GM18505 (cell line): ENCODE data around the gene ID2.

Experiments
- ATAC-seq: cut with Tn5 transposase; IDR thresholded peaks from one replicate; pipeline ENCODE4 v1.9.1; 2021; ENCODE audit not compliant: unreplicated experiment
- POLR2A ChIP-seq: IDR thresholded peaks from 4 replicates; pipeline ENCODE4 v1.6.1; 2011; ENCODE audit warnings: borderline replicate concordance; ENCODE audit not compliant: insufficient read depth, insufficient read length; ENCODE audit errors: extremely low read depth

Gene ID2

DNA sequence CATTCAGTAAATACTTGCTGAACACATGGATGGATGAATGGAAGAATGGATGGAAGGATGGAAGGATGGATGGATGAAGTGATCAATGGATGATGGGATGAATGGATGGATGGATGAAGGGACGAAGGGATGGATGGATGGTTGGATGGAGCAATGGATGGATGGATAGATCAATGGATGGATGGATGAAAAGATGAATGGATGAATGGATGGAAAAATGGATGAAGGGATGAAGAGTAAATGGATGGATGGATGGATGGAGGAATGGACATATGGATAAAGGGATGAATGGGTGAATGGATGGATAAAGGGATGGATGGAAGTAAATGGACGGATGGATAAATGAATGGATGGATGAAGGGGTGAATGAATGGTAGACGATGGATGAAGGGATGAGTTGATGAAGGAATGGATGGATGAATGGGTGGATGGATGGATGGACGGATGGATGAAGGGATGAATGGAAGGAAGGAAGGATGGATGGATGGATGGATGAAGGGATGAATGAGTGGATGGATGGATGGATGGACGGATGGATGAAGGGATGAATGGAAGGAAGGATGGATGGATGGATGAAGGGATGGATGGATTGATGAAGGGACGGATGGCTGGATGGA lies 13.9 kb upstream of the ID2 start:
- no peak for ATAC-seq
- no peak for TF ChIP-seq POLR2A

DNA sequence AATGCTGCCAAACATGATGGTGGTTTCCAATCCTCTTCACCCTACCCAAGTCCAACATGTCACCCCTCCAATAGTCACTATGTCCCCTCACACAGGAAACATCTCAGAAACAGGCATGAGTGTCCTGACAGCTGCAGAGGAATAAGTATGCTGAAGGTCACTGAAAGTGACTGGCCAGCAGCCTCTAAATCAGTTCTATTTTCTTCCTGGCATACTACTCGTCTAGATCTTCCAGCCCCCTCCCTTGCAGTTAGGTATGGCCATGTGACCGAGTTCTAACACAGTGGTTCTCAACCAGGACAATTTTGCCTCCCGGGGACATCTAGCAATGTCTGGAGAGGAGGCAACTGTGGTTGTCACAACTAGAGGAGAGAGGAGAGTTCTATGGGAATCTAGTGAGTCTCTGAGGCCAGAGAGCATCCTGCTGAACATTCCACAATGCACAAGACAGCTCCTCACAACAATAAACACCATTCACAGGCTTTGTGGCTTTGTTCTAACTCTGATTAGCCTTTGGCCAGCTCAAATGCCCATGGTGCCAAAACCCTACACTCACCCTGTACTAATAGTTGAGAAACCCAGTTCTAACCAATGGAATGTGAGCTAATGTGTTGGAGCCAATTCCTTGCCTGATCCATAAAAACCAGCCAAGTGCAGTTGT lies 12.6 kb upstream of the ID2 start:
- no peak for TF ChIP-seq POLR2A
- ATAC-seq: no peak

DNA sequence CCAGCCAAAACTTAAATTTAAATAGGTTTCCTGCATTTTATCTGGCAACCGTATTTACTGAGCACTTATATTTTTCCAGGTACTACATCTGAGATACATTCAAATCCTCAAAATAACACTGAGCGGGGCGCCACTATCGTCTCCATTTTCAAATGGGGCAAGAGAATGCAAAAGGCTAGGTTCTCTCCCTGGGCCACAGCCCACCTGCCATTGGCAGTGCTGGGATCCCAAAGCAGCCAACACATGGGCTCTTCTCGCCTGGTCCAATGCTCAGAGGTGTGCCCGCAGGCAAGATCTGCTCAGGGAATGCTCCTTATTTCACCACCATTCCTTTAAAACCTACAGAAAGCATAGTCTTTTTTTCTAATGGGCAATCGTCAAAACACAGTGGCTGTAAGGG lies 11.3 kb upstream of the ID2 start:
- ATAC-seq: no peak
- no peak for TF ChIP-seq POLR2A

DNA sequence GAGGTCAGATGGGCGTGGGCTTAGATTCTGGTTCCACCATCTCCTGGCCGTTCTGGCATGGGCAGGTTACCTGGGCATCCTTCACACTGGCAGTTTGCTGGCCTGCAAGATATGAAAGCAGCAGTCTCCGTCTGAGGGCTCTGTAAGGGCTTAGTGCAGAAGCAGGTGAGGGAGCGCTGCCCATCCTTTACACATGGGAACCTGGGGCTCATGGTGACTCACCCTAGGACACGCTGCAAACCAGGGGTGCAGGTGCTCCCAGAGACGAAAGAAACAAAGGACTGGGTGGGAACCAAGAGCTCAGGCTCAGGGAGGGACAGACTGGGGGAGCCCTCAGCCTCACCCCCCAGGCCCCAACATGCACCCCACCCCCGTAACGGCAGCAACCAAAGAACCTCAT lies 10.7 kb upstream of the ID2 start:
- no peak for TF ChIP-seq POLR2A

DNA sequence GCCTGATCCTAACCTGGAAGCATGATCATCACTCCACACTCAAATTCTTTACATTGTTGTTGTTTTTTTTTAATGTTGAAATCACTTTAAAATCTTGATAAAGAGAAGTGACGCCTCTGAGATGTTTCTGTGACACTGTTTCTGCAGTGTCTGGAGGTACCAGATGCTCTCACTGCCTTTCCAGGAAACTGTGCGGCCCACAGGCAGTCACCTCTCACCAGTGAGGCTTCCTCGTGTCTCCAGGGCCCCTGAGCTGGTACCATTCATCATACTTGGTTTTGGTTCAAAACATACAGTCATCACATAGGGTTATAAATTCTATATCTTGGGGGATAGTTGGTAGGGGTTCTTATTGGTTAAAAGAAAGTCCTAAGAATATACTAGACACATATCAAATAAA lies 10.1 kb upstream of the ID2 start:
- TF ChIP-seq POLR2A: no peak
- no peak for ATAC-seq

More for the DNA sequence above, 10.7 kb upstream of the ID2 start:
- no peak for ATAC-seq

DNA sequence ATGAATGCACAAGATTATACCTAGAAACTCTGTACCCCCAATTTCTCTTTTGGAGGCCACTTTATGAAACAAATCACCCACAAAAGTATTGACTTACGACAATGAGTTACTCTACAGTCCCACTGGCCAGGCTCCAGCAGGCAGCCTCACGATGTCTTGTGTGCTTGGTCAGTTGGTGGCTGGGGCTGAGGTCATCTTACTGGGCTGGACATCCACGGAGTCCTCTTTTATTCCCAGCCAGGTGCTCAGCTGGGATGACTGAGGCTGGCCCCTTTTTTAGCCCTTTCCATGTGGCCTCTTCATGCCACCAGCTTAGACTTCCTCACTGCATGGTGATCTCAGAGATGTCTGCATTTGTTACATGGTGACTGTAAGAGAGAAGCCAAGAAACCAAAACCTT lies 8.9 kb upstream of the ID2 start:
- ATAC-seq: no peak
- no peak for TF ChIP-seq POLR2A

DNA sequence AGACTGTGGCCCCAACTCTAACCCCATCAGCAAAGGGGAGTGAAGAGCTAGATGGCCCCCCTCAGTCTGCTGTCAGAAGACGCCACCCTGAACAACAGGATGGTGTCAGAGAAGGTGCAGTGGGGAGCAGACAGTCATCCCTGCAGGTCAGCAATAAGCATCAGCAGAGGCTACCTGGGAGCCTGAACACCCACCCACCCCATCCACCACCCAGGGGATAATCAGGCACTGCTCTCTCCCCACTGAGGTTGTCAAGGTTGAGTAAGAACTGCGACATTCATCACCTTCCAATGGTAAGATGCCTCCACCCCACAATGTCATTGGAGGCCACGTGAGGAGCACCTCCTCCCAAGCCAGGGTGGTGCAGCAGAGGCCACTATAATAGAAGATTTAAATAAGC lies 8.5 kb upstream of the ID2 start:
- ATAC-seq: no peak
- no peak for TF ChIP-seq POLR2A

DNA sequence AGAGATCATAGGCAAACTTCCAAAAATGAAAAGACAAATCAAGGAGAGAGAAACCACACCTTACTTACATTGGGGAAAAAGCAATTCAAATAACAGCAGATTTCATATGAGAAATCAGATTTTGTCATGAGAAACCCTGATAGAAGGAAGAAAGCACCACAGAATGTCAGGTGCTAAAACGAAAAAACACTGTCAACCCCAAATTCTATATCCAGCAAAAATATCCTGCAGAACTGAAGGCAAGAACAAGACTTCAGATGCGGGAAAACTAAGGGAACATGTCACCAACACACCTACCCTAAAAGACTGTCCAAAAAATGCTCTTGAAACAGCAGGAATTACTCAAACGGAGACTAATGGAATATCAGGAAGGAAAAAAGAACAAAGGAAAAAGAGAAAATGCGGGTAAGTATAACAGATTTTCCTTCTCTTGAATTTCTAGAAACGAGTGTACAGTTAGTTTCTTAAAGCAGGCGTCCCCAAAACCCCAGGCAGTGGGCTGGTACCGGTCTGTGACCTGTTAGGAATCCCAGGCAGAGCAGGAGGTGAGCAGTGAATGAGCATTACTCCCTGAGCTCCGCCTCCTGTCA lies 7.3 kb upstream of the ID2 start:
- ATAC-seq: no peak
- no peak for TF ChIP-seq POLR2A

DNA sequence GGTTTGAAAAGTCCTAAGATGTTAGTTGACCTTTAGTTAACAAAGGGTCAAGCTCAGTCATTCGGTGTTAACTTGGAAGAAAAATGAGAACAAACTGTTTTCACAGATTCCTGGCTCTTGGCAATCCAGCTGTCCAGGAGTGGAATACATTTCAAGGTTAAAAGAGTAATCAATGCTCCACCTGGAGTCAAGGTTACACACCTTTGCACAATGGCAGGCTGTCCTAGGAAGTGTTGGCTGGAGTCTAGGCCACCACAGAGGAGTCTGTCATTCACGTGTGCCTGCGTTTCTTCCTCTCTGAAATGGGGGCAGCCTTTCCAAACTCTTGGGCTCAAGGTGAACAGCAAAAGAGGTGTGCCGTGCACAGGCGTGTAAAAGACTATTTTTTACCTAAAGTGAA lies 6.3 kb upstream of the ID2 start:
- ATAC-seq: no peak
- TF ChIP-seq POLR2A: no peak

DNA sequence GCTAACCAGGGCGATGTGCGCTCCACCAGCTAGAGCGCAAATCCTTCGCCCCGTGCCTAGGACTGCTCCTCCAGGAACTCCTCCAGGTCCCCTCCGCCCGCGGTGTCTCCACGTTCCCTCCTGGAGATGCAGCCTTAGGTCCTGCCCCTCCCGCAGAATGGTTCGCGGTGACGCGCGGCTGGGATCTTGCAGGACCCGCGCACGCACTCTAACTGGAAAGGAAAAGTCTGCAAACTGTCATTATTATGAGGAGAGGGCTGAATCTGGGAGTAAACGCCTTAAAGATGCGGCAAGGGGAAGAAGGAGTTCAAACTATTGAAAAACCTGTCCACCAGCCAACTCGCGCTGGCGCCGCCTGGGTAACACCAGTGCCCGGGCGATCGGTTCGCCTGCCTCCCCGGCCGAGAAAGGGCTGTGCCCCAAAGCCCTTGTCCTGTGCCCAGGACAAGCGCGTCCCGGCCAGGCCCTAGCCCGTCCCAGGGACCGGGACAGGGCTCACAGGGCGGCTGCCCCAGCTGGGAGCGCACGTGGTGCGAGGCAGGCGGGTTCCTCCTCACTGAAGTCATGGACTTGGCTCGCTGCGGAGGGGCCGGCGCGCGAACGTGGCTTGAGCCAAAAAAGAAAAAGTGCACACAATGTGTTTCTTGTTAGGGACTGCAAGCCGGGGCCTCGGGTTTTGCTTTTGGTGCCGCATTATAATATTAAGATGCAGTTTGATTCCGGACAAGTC lies 5.5 kb upstream of the ID2 start:
- no peak for TF ChIP-seq POLR2A
- ATAC-seq: no peak

DNA sequence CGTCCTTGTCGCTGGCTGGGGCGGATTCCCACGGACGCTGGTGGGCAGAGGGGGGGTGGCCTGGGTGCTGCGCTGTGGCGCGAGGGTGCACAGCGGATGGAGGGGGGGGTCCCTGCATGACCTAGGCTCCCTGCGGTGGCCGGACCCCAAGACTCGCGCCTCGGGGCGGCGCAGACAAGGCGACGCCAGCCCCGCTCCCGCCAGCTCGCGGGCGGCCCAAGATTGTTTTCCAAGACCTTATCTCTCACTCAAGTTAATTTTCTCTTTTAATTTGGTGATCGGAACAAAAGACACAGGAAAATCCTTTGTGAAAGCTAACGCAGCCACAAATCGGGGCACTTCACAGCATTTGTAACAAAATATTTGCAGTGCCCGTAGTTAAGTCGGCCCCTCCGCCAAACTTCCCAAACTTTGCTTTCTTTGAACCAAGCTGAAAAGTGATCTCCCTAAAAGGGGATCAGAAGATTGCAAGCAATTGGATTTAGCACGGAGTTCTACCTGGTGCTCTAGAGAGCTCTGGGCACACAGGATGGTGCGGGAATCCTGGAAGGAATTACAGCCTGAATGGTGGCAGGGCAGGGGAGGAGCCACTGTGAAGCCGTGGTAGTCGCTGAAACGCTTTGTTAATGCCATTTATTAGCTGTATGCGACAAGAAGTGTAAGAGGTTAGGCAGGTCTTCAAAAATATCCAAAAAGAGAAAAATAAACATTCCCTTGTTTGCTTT lies 4.8 kb upstream of the ID2 start:
- no peak for TF ChIP-seq POLR2A
- ATAC-seq: no peak

DNA sequence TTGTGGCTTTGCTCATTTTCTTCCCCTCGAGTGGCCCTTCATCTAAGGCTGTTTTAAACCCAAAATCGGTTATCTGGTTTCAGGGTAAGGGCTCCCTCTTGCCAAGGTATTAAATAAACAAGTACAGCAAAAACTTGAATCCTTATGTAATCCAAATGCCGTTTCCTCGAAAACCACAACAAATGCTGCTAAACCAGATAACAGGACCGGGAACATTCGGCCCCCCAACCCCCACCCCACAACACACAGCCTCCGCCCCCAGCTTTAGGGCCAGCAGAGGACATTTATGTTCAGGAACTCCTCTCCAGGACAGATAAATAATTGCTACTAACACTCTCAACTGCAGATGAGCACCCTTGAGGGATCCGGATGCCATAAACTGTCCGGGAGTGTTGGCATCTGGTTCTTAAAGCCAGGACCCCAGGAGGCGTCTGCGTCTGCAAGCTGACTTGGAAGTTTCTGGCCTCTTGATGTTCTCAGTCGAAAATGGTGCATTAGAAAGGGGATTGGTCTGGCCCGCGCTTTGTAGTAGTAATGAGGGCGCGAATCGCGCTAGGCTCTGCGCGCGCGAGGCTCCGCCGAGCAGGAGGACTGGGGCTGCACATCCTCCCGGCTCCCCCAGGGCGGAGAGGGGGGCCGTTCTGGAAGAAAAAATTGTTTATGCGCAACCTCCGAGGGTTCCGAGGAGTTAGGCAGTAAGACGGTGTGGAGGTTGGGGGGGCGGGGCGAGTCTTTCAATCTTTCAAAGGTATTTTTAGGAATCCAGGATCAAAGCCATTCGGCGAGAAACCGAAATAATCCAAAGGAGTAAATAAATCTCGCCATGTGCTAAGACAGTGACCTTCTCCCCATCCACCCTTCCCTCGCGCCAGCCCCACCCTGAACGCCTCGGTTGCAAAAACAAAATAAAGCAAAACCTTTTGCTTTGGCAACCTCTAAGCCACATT lies 3.9 kb upstream of the ID2 start:
- no peak for ATAC-seq
- no peak for TF ChIP-seq POLR2A

DNA sequence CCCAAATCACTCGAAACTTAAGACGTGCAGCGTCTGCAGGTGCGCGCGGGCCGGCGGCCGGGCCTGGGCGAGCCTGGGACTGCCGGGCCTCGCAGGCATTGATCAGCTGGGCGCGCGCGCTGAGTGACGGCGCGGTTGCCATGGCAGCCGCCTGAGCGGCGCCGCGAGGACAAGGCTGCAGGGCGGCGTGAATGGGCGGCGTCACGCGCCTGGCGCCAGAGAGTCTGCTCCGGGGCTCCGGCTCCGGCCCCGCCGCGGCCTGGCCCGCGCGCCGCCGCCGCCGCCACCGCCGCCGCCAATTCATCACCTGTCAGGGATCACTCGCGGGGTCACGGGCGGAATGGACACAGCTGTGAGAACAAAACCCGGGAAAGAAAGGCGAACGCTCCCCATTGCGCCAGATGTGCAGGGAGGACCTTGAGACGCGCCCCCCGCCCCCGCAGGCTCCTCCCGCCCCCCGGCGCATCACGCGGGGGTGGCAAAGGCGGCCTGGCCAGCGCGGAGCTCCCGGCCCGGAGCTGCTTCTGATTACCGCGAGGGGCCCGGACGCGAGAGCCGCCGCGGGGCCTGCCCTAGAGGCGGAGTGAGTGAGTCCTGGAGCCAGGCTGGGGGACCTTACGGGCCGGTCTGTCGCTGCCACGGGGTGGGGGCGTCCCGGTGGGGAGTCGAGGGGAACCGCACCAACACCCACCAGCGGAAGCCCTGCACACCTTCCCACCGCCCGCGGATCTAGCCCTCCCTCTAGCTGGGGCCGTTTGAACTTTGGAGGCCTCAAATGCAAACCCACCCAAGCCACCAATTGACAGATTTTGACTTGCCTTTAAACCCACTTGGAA lies 2.9 kb upstream of the ID2 start:
- no peak for TF ChIP-seq POLR2A
- peak; percentile 72 for ATAC-seq

DNA sequence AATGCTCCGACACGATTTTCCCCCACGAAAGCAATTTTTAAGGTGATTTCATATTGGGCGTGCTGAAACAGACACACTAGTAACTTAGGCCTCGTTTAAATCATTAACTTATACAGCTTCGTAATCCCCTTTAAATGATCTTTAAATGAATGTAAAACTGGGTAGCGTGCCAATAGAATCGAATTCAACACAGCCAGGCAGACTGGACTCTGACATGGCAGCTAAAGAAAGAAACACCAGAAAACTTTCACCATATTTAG lies 2.4 kb upstream of the ID2 start:
- TF ChIP-seq POLR2A: no peak
- ATAC-seq: no peak
